ENCODE data around the gene TREH. TPM values are rescaled to one million over a fixed set of nuclear protein-coding genes. Genes with fewer than 3 reads are reported as not detected.

Gene TREH
- total RNA-seq, 4 donors from 2014 or later = not detected

- peak overlapping the region in 1 of 4 donors; percentile 24 for H3K27ac ChIP-seq
- H3K9me3 ChIP-seq = no peaks in the 10 kb centered on the region
- whole genome bisulfite sequencing, 2 donors = 88 to 93% methylated on average over 4 of the region's 4 CpGs
- H3K4me3 ChIP-seq = no peak overlapping the region
- no peaks in the 10 kb centered on the region for H3K27me3 ChIP-seq
- peaks cover 0 to 53% (median 17%) of the 10 kb centered on the region in 4 donors for H3K4me1 ChIP-seq
- peaks cover 4 to 98% (median 7%) of the 10 kb centered on the region in 3 donors for H3K36me3 ChIP-seq
- no peak for DNase-seq (ENCODE audit: low spot score in 2 of 2)
- no peak for TF ChIP-seq POLR2A (IDR thresholded peaks at IDR 0.05)
- TF ChIP-seq EP300 (IDR thresholded peaks at IDR 0.05) = no peak
- TF ChIP-seq, protein P1, sequence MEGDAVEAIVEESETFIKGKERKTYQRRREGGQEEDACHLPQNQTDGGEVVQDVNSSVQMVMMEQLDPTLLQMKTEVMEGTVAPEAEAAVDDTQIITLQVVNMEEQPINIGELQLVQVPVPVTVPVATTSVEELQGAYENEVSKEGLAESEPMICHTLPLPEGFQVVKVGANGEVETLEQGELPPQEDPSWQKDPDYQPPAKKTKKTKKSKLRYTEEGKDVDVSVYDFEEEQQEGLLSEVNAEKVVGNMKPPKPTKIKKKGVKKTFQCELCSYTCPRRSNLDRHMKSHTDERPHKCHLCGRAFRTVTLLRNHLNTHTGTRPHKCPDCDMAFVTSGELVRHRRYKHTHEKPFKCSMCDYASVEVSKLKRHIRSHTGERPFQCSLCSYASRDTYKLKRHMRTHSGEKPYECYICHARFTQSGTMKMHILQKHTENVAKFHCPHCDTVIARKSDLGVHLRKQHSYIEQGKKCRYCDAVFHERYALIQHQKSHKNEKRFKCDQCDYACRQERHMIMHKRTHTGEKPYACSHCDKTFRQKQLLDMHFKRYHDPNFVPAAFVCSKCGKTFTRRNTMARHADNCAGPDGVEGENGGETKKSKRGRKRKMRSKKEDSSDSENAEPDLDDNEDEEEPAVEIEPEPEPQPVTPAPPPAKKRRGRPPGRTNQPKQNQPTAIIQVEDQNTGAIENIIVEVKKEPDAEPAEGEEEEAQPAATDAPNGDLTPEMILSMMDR (IDR thresholded peaks at IDR 0.05) = no peak
These were observed 39.6 kb downstream of the TREH start for GRCh38 chr11:118639899-118640298.

GRCh38 chr11:118638726-118639125 is 40.7 kb downstream of the TREH start:
- peak overlapping the region in 2 of 4 donors; percentile 48 to 67 for H3K27ac ChIP-seq

DNA sequence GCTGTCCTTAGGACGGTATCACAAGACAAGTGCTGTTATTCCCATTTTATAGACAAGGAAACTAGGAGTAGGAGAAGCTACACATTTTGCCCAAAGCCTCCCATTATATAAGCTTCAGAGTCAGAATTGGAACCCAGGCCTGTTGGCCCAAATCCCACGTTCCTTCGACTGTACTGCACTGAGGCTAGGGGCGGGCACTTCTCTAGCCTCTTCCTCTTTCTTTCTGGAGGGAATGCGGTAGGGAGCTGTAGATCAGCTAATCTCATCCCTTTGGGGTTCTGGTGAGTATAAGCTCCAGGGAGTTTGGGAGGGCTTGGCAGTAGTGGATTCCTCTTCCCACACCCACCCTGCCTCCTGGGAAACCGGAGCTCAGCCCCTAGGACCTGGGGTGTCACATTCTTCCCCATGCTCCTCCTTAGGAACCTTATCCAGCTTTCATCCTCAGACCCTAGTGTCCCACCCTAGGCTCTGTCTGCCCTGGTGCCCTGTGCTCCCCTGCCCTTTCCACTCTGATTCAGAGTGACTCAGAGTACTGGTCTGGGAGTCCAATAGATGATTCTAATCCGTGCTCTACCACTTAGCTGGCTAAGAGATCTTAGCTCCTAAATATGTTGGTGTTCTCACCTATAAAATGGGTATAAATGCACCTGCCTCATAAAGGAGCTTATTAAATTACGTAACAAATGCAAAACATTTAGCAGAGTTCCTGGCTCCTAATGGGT is 42.7 kb downstream of the TREH start:
- no peak for DNase-seq (ENCODE audit: low spot score in 2 of 2)
- Histone ChIP-seq H3K27ac (peak overlapping the region in 2 of 4 donors; percentile 67 to 88), H3K9me3 (no peaks in the 10 kb centered on the region), H3K4me3 (no peak overlapping the region), H3K36me3 (peaks cover 0 to 91% (median 7%) of the 10 kb centered on the region in 3 donors), H3K4me1 (peaks cover 4 to 71% (median 41%) of the 10 kb centered on the region in 4 donors), H3K27me3 (no peaks in the 10 kb centered on the region)
- WGBS, 2 donors = 47 to 65% methylated on average over 8 of the region's 8 CpGs
- TF ChIP-seq EP300 (IDR thresholded peaks at IDR 0.05) = no peak
- TF ChIP-seq, protein P1 (IDR thresholded peaks at IDR 0.05) = no peak
- no peak for TF ChIP-seq POLR2A (IDR thresholded peaks at IDR 0.05)

More at GRCh38 chr11:118638726-118639125, 40.7 kb downstream of the TREH start:
- Histone ChIP-seq H3K4me1 (peaks cover 4 to 61% (median 28%) of the 10 kb centered on the region in 4 donors), H3K36me3 (peaks cover 0 to 91% (median 7%) of the 10 kb centered on the region in 3 donors), H3K9me3 (no peaks in the 10 kb centered on the region), H3K27me3 (no peaks in the 10 kb centered on the region), H3K4me3 (no peak overlapping the region)
- DNase-seq (ENCODE audit: low spot score in 2 of 2) = no peak
- no peak for TF ChIP-seq POLR2A (IDR thresholded peaks at IDR 0.05)
- TF ChIP-seq, protein P1 (IDR thresholded peaks at IDR 0.05) = no peak
- no peak for TF ChIP-seq EP300 (IDR thresholded peaks at IDR 0.05)
- WGBS, 2 donors = 93 to 95% methylated on average over 5 to 6 of the region's 6 CpGs

- Histone ChIP-seq H3K4me1 (peaks cover 4 to 72% (median 37%) of the 10 kb centered on the region in 4 donors), H3K27me3 (no peaks in the 10 kb centered on the region), H3K4me3 (no peak overlapping the region), H3K27ac (peak overlapping the region; percentile 57 to 89 (median 82)), H3K36me3 (peaks cover 0 to 91% (median 7%) of the 10 kb centered on the region in 3 donors), H3K9me3 (no peaks in the 10 kb centered on the region)
- no peak for TF ChIP-seq POLR2A (IDR thresholded peaks at IDR 0.05)
- TF ChIP-seq, protein P1 (IDR thresholded peaks at IDR 0.05) = no peak
- TF ChIP-seq EP300 (IDR thresholded peaks at IDR 0.05) = no peak
- DNase-seq (ENCODE audit: low spot score in 2 of 2) = no peak
- 40 to 42% methylated on average over 2 of the region's 2 CpGs for WGBS, 2 donors
These were observed 43.8 kb downstream of the TREH start for GRCh38 chr11:118635642-118636041.

GRCh38 chr11:118635237-118635591 is 44.2 kb downstream of the TREH start:
- 21 to 28% methylated on average over 12 to 15 of the region's 15 CpGs for WGBS, 2 donors
- DNase-seq (ENCODE audit: low spot score in 2 of 2) = no peak
- Histone ChIP-seq H3K27me3 (no peaks in the 10 kb centered on the region), H3K9me3 (no peaks in the 10 kb centered on the region), H3K27ac (peak overlapping the region; percentile 57 to 89 (median 82)), H3K4me1 (peaks cover 4 to 72% (median 37%) of the 10 kb centered on the region in 4 donors), H3K36me3 (peaks cover 0 to 91% (median 7%) of the 10 kb centered on the region in 3 donors), H3K4me3 (peak overlapping the region in 2 of 4 donors; percentile 10 to 18)
- TF ChIP-seq, protein P1 (IDR thresholded peaks at IDR 0.05) = no peak
- TF ChIP-seq POLR2A (IDR thresholded peaks at IDR 0.05) (peak in 1 of 2 donors; percentile 32), EP300 (IDR thresholded peaks at IDR 0.05) (no peak)
